H9 (cell line): ENCODE results near the gene RAB4B. TPM values are rescaled to one million over a fixed set of nuclear protein-coding genes. Genes with fewer than 3 reads are reported as not detected.

Experiments
- DNase-seq: peaks from one replicate; pipeline ENCODE4 v3.0.0-alpha.2; 2017
- H2AFZ ChIP-seq: one replicate; pipeline ENCODE4 v1.6.1; 2013; ENCODE audit warnings: mild to moderate bottlenecking, low read length, control low read depth, moderate library complexity
- H2AK5ac ChIP-seq: 2 replicates; pipeline ENCODE4 v1.6.1; 2013; ENCODE audit warnings: low read length, control low read depth, mixed read lengths; ENCODE audit not compliant: insufficient read length
- H2BK120ac ChIP-seq: one replicate; pipeline ENCODE4 v1.6.1; 2013; ENCODE audit warnings: low read depth, mild to moderate bottlenecking, low read length, control low read depth, inconsistent platforms; ENCODE audit not compliant: poor library complexity, severe bottlenecking
- H2BK12ac ChIP-seq: 2 replicates; pipeline ENCODE4 v1.6.1; 2013; ENCODE audit warnings: low read length, control low read depth, mixed read lengths, low read depth; ENCODE audit not compliant: insufficient read length
- H2BK15ac ChIP-seq: 2 replicates; pipeline ENCODE4 v1.6.1; 2013; ENCODE audit warnings: low read depth, low read length, control low read depth
- H2BK20ac ChIP-seq: one replicate; pipeline ENCODE4 v1.6.1; 2013; ENCODE audit warnings: low read depth, mild to moderate bottlenecking, low read length, control low read depth, inconsistent platforms; ENCODE audit not compliant: poor library complexity, severe bottlenecking
- H2BK5ac ChIP-seq: 2 replicates; pipeline ENCODE4 v1.6.1; 2013; ENCODE audit warnings: low read length, control low read depth, mixed read lengths; ENCODE audit not compliant: insufficient read length
- H3K14ac ChIP-seq: 2 replicates; pipeline ENCODE4 v1.6.1; 2013; ENCODE audit warnings: low read length, control low read depth; ENCODE audit not compliant: insufficient read depth
- H3K18ac ChIP-seq: 2 replicates; pipeline ENCODE4 v1.6.1; 2013; ENCODE audit warnings: low read depth, mild to moderate bottlenecking, mixed read lengths, low read length, control low read depth; ENCODE audit not compliant: insufficient read length
- H3K23ac ChIP-seq: 2 replicates; pipeline ENCODE4 v1.6.1; 2013; ENCODE audit warnings: low read length, control low read depth, mixed read lengths, low read depth; ENCODE audit not compliant: insufficient read length
- H3K23me2 ChIP-seq: 2 replicates; pipeline ENCODE4 v1.6.1; 2013; ENCODE audit warnings: low read depth, mild to moderate bottlenecking, mixed read lengths, low read length, control low read depth; ENCODE audit not compliant: insufficient read length, poor library complexity, severe bottlenecking
- H3K27ac ChIP-seq: 2 replicates; pipeline ENCODE4 v1.5.1; 2013; ENCODE audit warnings: low read length, control low read depth, mixed read lengths, low read depth; ENCODE audit not compliant: insufficient read length
- H3K27me3 ChIP-seq: 2 replicates; pipeline ENCODE4 v1.6.1; 2013; ENCODE audit warnings: low read length, control low read depth, inconsistent platforms; ENCODE audit not compliant: insufficient read depth
- H3K4ac ChIP-seq: 2 replicates; pipeline ENCODE4 v1.6.1; 2013; ENCODE audit warnings: low read depth, mild to moderate bottlenecking, control low read depth, inconsistent platforms, low read length, moderate library complexity
- H3K4me1 ChIP-seq: 2 replicates; pipeline ENCODE4 v1.6.1; 2013; ENCODE audit warnings: low read length, control low read depth, inconsistent platforms; ENCODE audit not compliant: insufficient read depth
- H3K4me2 ChIP-seq: 2 replicates; pipeline ENCODE4 v1.6.1; 2013; ENCODE audit warnings: low read length, control low read depth, mixed read lengths; ENCODE audit not compliant: insufficient read length, insufficient read depth
- H3K56ac ChIP-seq: 2 replicates; pipeline ENCODE4 v1.6.1; 2013; ENCODE audit warnings: low read depth, mild to moderate bottlenecking, mixed read lengths, low read length, control low read depth; ENCODE audit not compliant: insufficient read length
- H3K79me1 ChIP-seq: 2 replicates; pipeline ENCODE4 v1.6.1; 2013; ENCODE audit warnings: low read depth, mild to moderate bottlenecking, moderate library complexity, low read length, control low read depth, inconsistent platforms; ENCODE audit not compliant: insufficient read depth, poor library complexity, severe bottlenecking
- H3K79me2 ChIP-seq: 2 replicates; pipeline ENCODE4 v1.6.1; 2013; ENCODE audit warnings: low read length, control low read depth, inconsistent platforms; ENCODE audit not compliant: insufficient read depth
- H3K9ac ChIP-seq: 2 replicates; pipeline ENCODE4 v1.6.1; 2013; ENCODE audit warnings: low read length, control low read depth, mixed read lengths; ENCODE audit not compliant: insufficient read length; ENCODE audit errors: extremely low read depth
- H3K9me3 ChIP-seq: one replicate; pipeline ENCODE4 v1.6.1; 2013; ENCODE audit warnings: low read depth, low read length, inconsistent platforms; ENCODE audit not compliant: control insufficient read depth
- H3T11ph ChIP-seq: one replicate; pipeline ENCODE4 v1.6.1; 2013; ENCODE audit warnings: mild to moderate bottlenecking, low read length, control low read depth, inconsistent platforms
- H4K20me1 ChIP-seq: one replicate; pipeline ENCODE4 v1.6.1; 2013; ENCODE audit not compliant: control insufficient read depth, insufficient read length, insufficient read depth
- H4K5ac ChIP-seq: 2 replicates; pipeline ENCODE4 v1.6.1; 2013; ENCODE audit warnings: low read depth, mild to moderate bottlenecking, mixed read lengths, low read length, control low read depth; ENCODE audit not compliant: insufficient read length
- H4K8ac ChIP-seq: replicated peaks from 2 replicates; pipeline ENCODE4 v1.6.1; 2013; ENCODE audit warnings: low read length, control low read depth, mixed read lengths, low read depth; ENCODE audit not compliant: insufficient read length
- H4K91ac ChIP-seq: 2 replicates; pipeline ENCODE4 v1.6.1; 2013; ENCODE audit warnings: low read depth, mild to moderate bottlenecking, moderate library complexity, mixed read lengths, low read length, control low read depth; ENCODE audit not compliant: insufficient read length
- H3K27ac Mint-ChIP-seq, 3 experiments: 2 replicates in 2 of 3; 3 replicates in 1 of 3; pipeline ENCODE4 v1.8.0; 2020 to 2021; ENCODE audit warnings: mixed read lengths in 3 of 3, mild to moderate bottlenecking in 1 of 3, moderate library complexity in 1 of 3
- H3K27me3 Mint-ChIP-seq: 2 replicates; pipeline ENCODE4 v1.8.0; 2021; ENCODE audit warnings: low read depth, mild to moderate bottlenecking, moderate library complexity, mixed read lengths
- H3K36me3 Mint-ChIP-seq, 3 experiments: 2 replicates in 2 of 3; 3 replicates in 1 of 3; pipeline ENCODE4 v1.8.0; 2020 to 2021; ENCODE audit warnings: low read depth in 3 of 3, mixed read lengths in 3 of 3; ENCODE audit not compliant: insufficient read depth in 1 of 3
- H3K4me1 Mint-ChIP-seq, 2 experiments: 2 replicates each; pipeline ENCODE4 v1.8.0; 2020; ENCODE audit warnings: mixed read lengths in 2 of 2
- H3K4me3 Mint-ChIP-seq, 2 experiments: 2 replicates in 1 of 2; 3 replicates in 1 of 2; pipeline ENCODE4 v1.8.0; 2020 to 2021; ENCODE audit warnings: mild to moderate bottlenecking in 2 of 2, mixed read lengths in 2 of 2, moderate library complexity in 1 of 2
- H3K9me3 Mint-ChIP-seq, 2 experiments: 2 replicates in 1 of 2; 3 replicates in 1 of 2; pipeline ENCODE4 v1.8.0; 2020; ENCODE audit warnings: mild to moderate bottlenecking in 2 of 2, mixed read lengths in 2 of 2, moderate library complexity in 1 of 2
- WGBS: extraction: QIAGEN DNeasy Blood & Tissue Kit; methylation state at CpG from one replicate; pipeline ENCODE4 v1.1.7; 2013; ENCODE audit warnings: missing lambda C conversion rate, low lambda C conversion rate, mixed read lengths; ENCODE audit not compliant: insufficient read length; ENCODE audit errors: extremely low coverage; 5-methylcytosine and 5-hydroxymethylcytosine counted together
- total RNA-seq: library from RNA; stranded (reverse); gene quantifications from 2 replicates; pipeline ENCODE4 v1.2.1, GENCODE V29; 2021
- TF ChIP-seq, protein P1 (sequence below): fragments of 200-600 bp; sonication (generic); conservative IDR thresholded peaks from 3 replicates; pipeline ENCODE4 v1.8.0; 2021; ENCODE audit warnings: antibody characterized with exemption, mild to moderate bottlenecking

Gene RAB4B
- total RNA-seq, 1 experiment from 2014 or later = 26.8 TPM

DNA sequence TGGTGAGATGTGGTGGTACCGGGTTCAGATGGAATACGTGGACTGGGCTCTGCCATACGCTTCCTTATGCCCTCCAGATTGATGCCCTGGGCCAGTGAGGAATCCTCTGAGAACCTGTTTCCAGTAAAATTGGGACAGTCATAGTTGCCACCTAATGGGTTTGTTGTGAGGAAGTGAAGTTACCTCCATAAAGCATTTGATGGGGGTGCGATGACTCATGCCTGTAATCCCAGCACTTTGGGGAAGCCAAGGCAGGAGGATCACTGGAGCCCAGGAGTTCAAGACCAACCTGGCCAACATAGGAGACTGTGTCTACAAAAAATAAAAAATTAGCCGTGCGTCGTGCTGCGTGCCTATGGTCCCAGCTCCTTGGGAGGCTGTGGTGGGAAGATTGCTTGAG is 22.3 kb upstream of the RAB4B start:
- no peak overlapping the region for H3K4me2 ChIP-seq

More for the DNA sequence above, 22.3 kb upstream of the RAB4B start:
- Histone ChIP-seq H3K4ac (no peak overlapping the region), H3T11ph (no peak overlapping the region), H2AK5ac (no peak overlapping the region), H2BK120ac (no peak overlapping the region), H3K9ac (no peak overlapping the region), H3K23me2 (no peaks in the 10 kb centered on the region), H2BK15ac (no peak overlapping the region), H3K18ac (no peak overlapping the region), H3K27me3 (no peaks in the 10 kb centered on the region; the same call in 1 of the 2 replicates), H3K4me1 (no peaks in the 10 kb centered on the region), H4K91ac (no peak overlapping the region), H3K56ac (no peak overlapping the region), H3K14ac (no peak overlapping the region), H2AFZ (no peak overlapping the region), H3K9me3 (no peaks in the 10 kb centered on the region), H3K79me2 (peaks cover 40% of the 10 kb centered on the region; the same call in 1 of the 2 replicates), H2BK12ac (no peak overlapping the region), H3K23ac (no peak overlapping the region), H4K5ac (no peak overlapping the region), H4K8ac (no peak overlapping the region), H4K20me1 (peaks cover 3% of the 10 kb centered on the region), H3K27ac (no peak overlapping the region), H3K79me1 (peaks cover 17% of the 10 kb centered on the region), H2BK20ac (no peak overlapping the region), H2BK5ac (no peak overlapping the region)
- Mint-ChIP-seq H3K9me3 (no peaks in the 10 kb centered on the region), H3K4me3 (peak overlapping the region in 1 of 2 experiments; percentile 20; a peak in 1 of 5 replicates), H3K4me1 (peaks cover 18 to 27% of the 10 kb centered on the region in 2 experiments), H3K36me3 (peaks cover 67 to 89% (median 79%) of the 10 kb centered on the region in 3 experiments), H3K27me3 (no peaks in the 10 kb centered on the region; the same call in none of the 2 replicates), H3K27ac (peak overlapping the region in 2 of 3 experiments; percentile 37 to 84; a peak in 4 of 7 replicates)
- TF ChIP-seq, protein P1, sequence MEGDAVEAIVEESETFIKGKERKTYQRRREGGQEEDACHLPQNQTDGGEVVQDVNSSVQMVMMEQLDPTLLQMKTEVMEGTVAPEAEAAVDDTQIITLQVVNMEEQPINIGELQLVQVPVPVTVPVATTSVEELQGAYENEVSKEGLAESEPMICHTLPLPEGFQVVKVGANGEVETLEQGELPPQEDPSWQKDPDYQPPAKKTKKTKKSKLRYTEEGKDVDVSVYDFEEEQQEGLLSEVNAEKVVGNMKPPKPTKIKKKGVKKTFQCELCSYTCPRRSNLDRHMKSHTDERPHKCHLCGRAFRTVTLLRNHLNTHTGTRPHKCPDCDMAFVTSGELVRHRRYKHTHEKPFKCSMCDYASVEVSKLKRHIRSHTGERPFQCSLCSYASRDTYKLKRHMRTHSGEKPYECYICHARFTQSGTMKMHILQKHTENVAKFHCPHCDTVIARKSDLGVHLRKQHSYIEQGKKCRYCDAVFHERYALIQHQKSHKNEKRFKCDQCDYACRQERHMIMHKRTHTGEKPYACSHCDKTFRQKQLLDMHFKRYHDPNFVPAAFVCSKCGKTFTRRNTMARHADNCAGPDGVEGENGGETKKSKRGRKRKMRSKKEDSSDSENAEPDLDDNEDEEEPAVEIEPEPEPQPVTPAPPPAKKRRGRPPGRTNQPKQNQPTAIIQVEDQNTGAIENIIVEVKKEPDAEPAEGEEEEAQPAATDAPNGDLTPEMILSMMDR = no peak
- no CpG with 5 or more reads among the region's 8 CpGs for WGBS
- no peak for DNase-seq
